Measurements from ENCODE around the gene C1orf141. TPM values are rescaled to one million over a fixed set of nuclear protein-coding genes. Genes with fewer than 3 reads are reported as not detected.

C1orf141 gene
- total and polyA plus RNA-seq, 2 donors (not counting 3 experiments of a cell fraction or from before 2014, with no cell fraction given): not detected

- no peak for FAIRE-seq
- Histone ChIP-seq H3K4me2 (ENCODE audit: insufficient read depth, low read length) (no peak overlapping the region), H3K4me1 (ENCODE audit: control insufficient read depth, extremely low read depth, insufficient read depth, low read length) (peaks cover 4% of the 10 kb centered on the region), H3K4me3 (replicated peaks in 1 of 3; ENCODE audit: insufficient read depth in 1 of 3, low read depth in 1 of 3, low read length in 3 of 3) (no peak overlapping the region), H3K9ac (replicated peaks; ENCODE audit: extremely low read depth, insufficient read depth, low read length) (no peak overlapping the region), H3K27me3 (ENCODE audit: control insufficient read depth in 2 of 2, insufficient read depth in 2 of 2, low read length in 2 of 2) (no peaks in the 10 kb centered on the region), H2AFZ (ENCODE audit: low read depth, low read length) (no peak overlapping the region), H3K9me3 (replicated peaks; ENCODE audit: control insufficient read depth, insufficient read depth, low read length) (no peaks in the 10 kb centered on the region), H3K79me2 (ENCODE audit: control insufficient read depth, insufficient read depth, low read length) (no peaks in the 10 kb centered on the region), H3K36me3 (ENCODE audit: control insufficient read depth in 2 of 2, extremely low read depth in 1 of 2, insufficient read depth in 2 of 2, low read length in 2 of 2) (no peaks in the 10 kb centered on the region), H4K20me1 (replicated peaks; ENCODE audit: control insufficient read depth, extremely low read depth, insufficient read depth, low read length) (no peaks in the 10 kb centered on the region), H3K9me1 (replicated peaks; ENCODE audit: control insufficient read depth, extremely low read depth, insufficient read depth, low read length) (no peaks in the 10 kb centered on the region), H3K27ac (ENCODE audit: insufficient read depth, low read depth, low read length) (no peak overlapping the region)
- ChIA-PET CTCF (interaction anchor here (0.9 to 1.1 kb wide), 2 partner anchors 63 to 89 kb away, joined by 3 read pairs; no protein-coding TSS in a partner anchor), POLR2A (no interaction called here)
- BruUV-seq (replicated peaks): no TSS peak
- TF ChIP-seq JUN (IDR thresholded peaks at IDR 0.05; ENCODE audit: borderline replicate concordance, insufficient read depth, insufficient read length, low read depth) (no peak), FOS (IDR thresholded peaks at IDR 0.05; ENCODE audit: borderline replicate concordance, insufficient read depth, low read length) (no peak)
- intact Hi-C loops (cut with micrococcal nuclease) (loop anchor here (10.0 kb wide), 1 partner anchor 406 kb away; no protein-coding TSS in a partner anchor), dilution Hi-C loops (cut with MboI; ENCODE audit: extremely low pct_ligation_motif_present, low sequenced_read_pairs) (no loop called here)
- DNase-seq (ENCODE audit: low read depth, low spot score): no peak
Measured at GRCh38 chr1:67058761-67059160, 76.0 kb downstream of the C1orf141 start.

GRCh38 chr1:67058242-67058641, 76.5 kb downstream of the C1orf141 start:
- intact Hi-C loops (cut with micrococcal nuclease) (loop anchor here (10.0 kb wide), 1 partner anchor 407 kb away; no protein-coding TSS in a partner anchor), dilution Hi-C loops (cut with MboI; ENCODE audit: extremely low pct_ligation_motif_present, low sequenced_read_pairs) (no loop called here)
- H3K79me2 ChIP-seq (ENCODE audit: control insufficient read depth, insufficient read depth, low read length): no peaks in the 10 kb centered on the region
- POLR2A ChIA-PET: no interaction called here
- CTCF ChIA-PET: interaction anchor here (1.1 kb wide), 1 partner anchor 90 kb away, joined by 3 read pairs; no protein-coding TSS in a partner anchor
- no TSS peak for BruUV-seq (replicated peaks)
- H3K36me3 ChIP-seq (ENCODE audit: control insufficient read depth in 2 of 2, extremely low read depth in 1 of 2, insufficient read depth in 2 of 2, low read length in 2 of 2): no peaks in the 10 kb centered on the region
- TF ChIP-seq GATA2 (IDR thresholded peaks at IDR 0.05; ENCODE audit: insufficient read depth, insufficient read length, low read depth, low read length) (no peak), MYC (IDR thresholded peaks at IDR 0.05; ENCODE audit: low read depth, low read length) (no peak)
- H3K9me1 ChIP-seq (replicated peaks; ENCODE audit: control insufficient read depth, extremely low read depth, insufficient read depth, low read length): no peaks in the 10 kb centered on the region
- H4K20me1 ChIP-seq (replicated peaks; ENCODE audit: control insufficient read depth, extremely low read depth, insufficient read depth, low read length): no peaks in the 10 kb centered on the region
- no peak overlapping the region for H3K9ac ChIP-seq (replicated peaks; ENCODE audit: extremely low read depth, insufficient read depth, low read length)
- no peak overlapping the region for H3K4me3 ChIP-seq (replicated peaks in 1 of 3; ENCODE audit: insufficient read depth in 1 of 3, low read depth in 1 of 3, low read length in 3 of 3)
- no peaks in the 10 kb centered on the region for H3K27me3 ChIP-seq (ENCODE audit: control insufficient read depth in 2 of 2, insufficient read depth in 2 of 2, low read length in 2 of 2)
- H3K27ac ChIP-seq (ENCODE audit: insufficient read depth, low read depth, low read length): no peak overlapping the region
- H3K9me3 ChIP-seq (replicated peaks; ENCODE audit: control insufficient read depth, insufficient read depth, low read length): no peaks in the 10 kb centered on the region
- no peak overlapping the region for H3K4me2 ChIP-seq (ENCODE audit: insufficient read depth, low read length)
- H3K4me1 ChIP-seq (ENCODE audit: control insufficient read depth, extremely low read depth, insufficient read depth, low read length): peaks cover 4% of the 10 kb centered on the region
- no peak for FAIRE-seq
- H2AFZ ChIP-seq (ENCODE audit: low read depth, low read length): no peak overlapping the region
- DNase-seq (ENCODE audit: low read depth, low spot score): no peak

Data from endothelial cell of umbilical vein (primary cell).